ENCODE data around the gene PER1. TPM values are rescaled to one million over a fixed set of nuclear protein-coding genes. Genes with fewer than 3 reads are reported as not detected.

Gene PER1
- total and polyA plus RNA-seq, 9 of the 15 experiments (the other 6 are each of a cell fraction or from before 2014, with no cell fraction given) = 0.13 to 26.0 (median 3.4) TPM

DNA sequence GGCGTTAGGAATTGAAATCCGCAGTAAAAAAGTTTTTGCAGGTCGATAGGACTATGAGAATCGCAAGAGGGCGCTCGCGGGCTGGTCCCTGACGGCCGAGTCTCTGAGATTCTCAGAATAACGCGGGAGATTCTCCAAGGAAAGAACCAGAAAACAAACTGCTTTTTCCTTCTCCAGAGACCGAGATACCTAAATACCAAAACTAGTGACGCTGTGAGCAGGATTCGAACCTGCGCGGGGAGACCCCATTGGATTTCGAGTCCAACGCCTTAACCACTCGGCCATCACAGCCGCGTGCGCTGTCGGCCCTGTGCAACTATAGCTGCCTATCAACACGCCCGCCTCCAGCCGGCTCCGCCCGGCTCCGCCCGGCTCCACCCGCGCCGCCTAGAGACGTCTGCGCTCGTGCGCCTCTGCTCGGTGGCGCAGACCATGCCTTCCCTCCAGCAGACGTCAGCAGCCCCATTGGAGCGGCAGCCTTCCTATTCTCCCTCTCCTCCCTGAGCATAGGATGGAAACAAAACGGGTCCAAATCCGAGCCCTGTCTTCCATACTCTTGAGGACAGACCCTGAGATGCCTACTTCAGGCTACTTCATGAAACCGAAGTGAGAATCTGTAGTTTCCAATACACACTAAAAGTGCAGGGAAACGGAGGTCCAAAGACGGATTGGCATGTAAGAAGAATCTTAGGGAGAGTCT, 13.4 kb downstream of the PER1 start (continued):
- TF ChIP-seq TRIM24 (IDR thresholded peaks at IDR 0.05) = peak in 1 of 2 experiments; percentile 54; a peak in 1 of 4 replicates
- TF ChIP-seq, protein P1, sequence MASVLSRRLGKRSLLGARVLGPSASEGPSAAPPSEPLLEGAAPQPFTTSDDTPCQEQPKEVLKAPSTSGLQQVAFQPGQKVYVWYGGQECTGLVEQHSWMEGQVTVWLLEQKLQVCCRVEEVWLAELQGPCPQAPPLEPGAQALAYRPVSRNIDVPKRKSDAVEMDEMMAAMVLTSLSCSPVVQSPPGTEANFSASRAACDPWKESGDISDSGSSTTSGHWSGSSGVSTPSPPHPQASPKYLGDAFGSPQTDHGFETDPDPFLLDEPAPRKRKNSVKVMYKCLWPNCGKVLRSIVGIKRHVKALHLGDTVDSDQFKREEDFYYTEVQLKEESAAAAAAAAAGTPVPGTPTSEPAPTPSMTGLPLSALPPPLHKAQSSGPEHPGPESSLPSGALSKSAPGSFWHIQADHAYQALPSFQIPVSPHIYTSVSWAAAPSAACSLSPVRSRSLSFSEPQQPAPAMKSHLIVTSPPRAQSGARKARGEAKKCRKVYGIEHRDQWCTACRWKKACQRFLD (CRISPR knock-in tag; IDR thresholded peaks at IDR 0.05) = peak; percentile 41; the same call in 1 of the 2 replicates
- peak; percentile 69; the same call in 1 of the 2 replicates for TF ChIP-seq ZBED1 (IDR thresholded peaks at IDR 0.05)
- TF ChIP-seq, protein P2, sequence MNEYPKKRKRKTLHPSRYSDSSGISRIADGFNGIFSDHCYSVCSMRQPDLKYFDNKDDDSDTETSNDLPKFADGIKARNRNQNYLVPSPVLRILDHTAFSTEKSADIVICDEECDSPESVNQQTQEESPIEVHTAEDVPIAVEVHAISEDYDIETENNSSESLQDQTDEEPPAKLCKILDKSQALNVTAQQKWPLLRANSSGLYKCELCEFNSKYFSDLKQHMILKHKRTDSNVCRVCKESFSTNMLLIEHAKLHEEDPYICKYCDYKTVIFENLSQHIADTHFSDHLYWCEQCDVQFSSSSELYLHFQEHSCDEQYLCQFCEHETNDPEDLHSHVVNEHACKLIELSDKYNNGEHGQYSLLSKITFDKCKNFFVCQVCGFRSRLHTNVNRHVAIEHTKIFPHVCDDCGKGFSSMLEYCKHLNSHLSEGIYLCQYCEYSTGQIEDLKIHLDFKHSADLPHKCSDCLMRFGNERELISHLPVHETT (CRISPR knock-in tag; conservative IDR thresholded peaks at IDR 0.05 in 1 of 2, IDR thresholded peaks at IDR 0.05 in 1 of 2) = no peak
- TF ChIP-seq KLF16 (IDR thresholded peaks at IDR 0.05) = peak; percentile 98
- no peak for TF ChIP-seq CBFA2T3 (IDR thresholded peaks at IDR 0.05)
- TF ChIP-seq TBP (optimal IDR thresholded peaks at IDR 0.05; ENCODE audit: low read depth, low read length) = peak; percentile 99
- TF ChIP-seq HDAC2 (IDR thresholded peaks at IDR 0.05) = no peak
- TF ChIP-seq U2AF2 (optimal IDR thresholded peaks at IDR 0.05; ENCODE audit: low read depth, low read length) = no peak
- peak; percentile 23; the same call in 1 of the 2 replicates for TF ChIP-seq PHF21A (IDR thresholded peaks at IDR 0.05; ENCODE audit: borderline replicate concordance, low read depth)
- TF ChIP-seq POU5F1 (IDR thresholded peaks at IDR 0.05; ENCODE audit: borderline replicate concordance, low read depth, low read length, partially characterized antibody) = no peak
- peak; percentile 67 for TF ChIP-seq CCNT2 (IDR thresholded peaks at IDR 0.05; ENCODE audit: borderline replicate concordance, extremely low read depth, insufficient read length, low read depth, low read length)
- TF ChIP-seq DEAF1 (CRISPR knock-in tag; IDR thresholded peaks at IDR 0.05) = peak; percentile 41; the same call in 1 of the 2 replicates
- no peak for TF ChIP-seq GABPB2 (CRISPR knock-in tag; conservative IDR thresholded peaks at IDR 0.05)
- TF ChIP-seq SUPT5H (IDR thresholded peaks at IDR 0.05) = no peak; the same call in 1 of the 2 replicates
- TF ChIP-seq ZBTB5 (IDR thresholded peaks at IDR 0.05) = no peak
- no peak; the same call in 1 of the 2 replicates for TF ChIP-seq MEF2D (tag; conservative IDR thresholded peaks at IDR 0.05; ENCODE audit: low read depth)
- TF ChIP-seq CTCFL (IDR thresholded peaks at IDR 0.05; ENCODE audit: borderline replicate concordance, insufficient read depth, low read depth, low read length, poor library complexity, severe bottlenecking) = peak; percentile 57

Measured in K562 (cell line).